ENCODE results near the gene IGLL5. TPM values are rescaled to one million over a fixed set of nuclear protein-coding genes. Genes with fewer than 3 reads are reported as not detected.

The IGLL5 gene
- total and polyA plus RNA-seq, 9 of the 15 experiments (the other 6 are each of a cell fraction or from before 2014, with no cell fraction given): not detected

DNA sequence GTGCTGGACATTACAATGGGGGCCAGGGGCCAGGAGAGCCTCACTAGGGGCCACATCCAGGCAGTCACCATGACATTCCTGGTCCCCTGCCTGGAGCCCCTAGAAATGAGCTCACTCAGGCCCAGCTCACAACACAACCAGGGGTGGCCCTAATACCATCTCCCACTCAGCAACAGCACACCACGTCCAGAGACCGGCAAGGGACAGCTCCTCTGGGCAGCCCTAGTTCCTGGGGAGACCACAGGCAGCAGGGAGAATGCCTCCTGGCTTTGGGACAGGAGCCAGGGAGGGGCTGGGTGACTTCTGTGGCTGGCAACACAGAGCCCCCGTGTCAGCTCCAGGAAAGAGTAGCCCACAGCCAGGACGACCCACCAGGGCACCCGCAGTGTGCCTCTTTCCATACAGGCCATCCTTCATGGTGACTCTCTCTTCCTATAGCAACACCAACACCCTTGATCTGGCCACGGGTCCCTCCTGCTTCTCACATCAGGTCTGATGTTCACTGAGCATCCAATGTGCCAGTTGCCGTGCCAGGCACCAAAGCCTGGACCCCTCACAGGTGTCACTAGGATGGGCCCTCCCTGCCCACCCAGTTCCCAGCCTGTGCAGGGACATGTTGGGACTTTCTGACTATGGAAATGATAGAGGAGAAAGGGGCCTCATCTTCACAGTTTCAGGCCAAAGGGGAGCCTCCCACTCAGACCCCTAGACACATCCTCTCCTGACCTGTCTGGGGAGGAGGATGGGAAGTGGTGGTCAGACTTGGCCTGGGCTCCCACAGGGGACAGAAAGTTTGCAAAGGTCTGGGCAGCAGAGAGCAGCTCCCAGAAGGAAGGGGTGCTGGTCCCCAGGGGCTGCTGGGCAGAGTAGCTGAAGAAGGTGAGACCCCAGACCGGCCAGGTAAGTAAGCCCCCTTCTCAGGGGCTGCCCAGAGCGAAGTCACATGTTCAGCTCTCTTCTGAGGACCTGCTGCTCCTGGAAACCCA, 43.2 kb downstream of the IGLL5 start (continued):
- TF ChIP-seq, protein P1, sequence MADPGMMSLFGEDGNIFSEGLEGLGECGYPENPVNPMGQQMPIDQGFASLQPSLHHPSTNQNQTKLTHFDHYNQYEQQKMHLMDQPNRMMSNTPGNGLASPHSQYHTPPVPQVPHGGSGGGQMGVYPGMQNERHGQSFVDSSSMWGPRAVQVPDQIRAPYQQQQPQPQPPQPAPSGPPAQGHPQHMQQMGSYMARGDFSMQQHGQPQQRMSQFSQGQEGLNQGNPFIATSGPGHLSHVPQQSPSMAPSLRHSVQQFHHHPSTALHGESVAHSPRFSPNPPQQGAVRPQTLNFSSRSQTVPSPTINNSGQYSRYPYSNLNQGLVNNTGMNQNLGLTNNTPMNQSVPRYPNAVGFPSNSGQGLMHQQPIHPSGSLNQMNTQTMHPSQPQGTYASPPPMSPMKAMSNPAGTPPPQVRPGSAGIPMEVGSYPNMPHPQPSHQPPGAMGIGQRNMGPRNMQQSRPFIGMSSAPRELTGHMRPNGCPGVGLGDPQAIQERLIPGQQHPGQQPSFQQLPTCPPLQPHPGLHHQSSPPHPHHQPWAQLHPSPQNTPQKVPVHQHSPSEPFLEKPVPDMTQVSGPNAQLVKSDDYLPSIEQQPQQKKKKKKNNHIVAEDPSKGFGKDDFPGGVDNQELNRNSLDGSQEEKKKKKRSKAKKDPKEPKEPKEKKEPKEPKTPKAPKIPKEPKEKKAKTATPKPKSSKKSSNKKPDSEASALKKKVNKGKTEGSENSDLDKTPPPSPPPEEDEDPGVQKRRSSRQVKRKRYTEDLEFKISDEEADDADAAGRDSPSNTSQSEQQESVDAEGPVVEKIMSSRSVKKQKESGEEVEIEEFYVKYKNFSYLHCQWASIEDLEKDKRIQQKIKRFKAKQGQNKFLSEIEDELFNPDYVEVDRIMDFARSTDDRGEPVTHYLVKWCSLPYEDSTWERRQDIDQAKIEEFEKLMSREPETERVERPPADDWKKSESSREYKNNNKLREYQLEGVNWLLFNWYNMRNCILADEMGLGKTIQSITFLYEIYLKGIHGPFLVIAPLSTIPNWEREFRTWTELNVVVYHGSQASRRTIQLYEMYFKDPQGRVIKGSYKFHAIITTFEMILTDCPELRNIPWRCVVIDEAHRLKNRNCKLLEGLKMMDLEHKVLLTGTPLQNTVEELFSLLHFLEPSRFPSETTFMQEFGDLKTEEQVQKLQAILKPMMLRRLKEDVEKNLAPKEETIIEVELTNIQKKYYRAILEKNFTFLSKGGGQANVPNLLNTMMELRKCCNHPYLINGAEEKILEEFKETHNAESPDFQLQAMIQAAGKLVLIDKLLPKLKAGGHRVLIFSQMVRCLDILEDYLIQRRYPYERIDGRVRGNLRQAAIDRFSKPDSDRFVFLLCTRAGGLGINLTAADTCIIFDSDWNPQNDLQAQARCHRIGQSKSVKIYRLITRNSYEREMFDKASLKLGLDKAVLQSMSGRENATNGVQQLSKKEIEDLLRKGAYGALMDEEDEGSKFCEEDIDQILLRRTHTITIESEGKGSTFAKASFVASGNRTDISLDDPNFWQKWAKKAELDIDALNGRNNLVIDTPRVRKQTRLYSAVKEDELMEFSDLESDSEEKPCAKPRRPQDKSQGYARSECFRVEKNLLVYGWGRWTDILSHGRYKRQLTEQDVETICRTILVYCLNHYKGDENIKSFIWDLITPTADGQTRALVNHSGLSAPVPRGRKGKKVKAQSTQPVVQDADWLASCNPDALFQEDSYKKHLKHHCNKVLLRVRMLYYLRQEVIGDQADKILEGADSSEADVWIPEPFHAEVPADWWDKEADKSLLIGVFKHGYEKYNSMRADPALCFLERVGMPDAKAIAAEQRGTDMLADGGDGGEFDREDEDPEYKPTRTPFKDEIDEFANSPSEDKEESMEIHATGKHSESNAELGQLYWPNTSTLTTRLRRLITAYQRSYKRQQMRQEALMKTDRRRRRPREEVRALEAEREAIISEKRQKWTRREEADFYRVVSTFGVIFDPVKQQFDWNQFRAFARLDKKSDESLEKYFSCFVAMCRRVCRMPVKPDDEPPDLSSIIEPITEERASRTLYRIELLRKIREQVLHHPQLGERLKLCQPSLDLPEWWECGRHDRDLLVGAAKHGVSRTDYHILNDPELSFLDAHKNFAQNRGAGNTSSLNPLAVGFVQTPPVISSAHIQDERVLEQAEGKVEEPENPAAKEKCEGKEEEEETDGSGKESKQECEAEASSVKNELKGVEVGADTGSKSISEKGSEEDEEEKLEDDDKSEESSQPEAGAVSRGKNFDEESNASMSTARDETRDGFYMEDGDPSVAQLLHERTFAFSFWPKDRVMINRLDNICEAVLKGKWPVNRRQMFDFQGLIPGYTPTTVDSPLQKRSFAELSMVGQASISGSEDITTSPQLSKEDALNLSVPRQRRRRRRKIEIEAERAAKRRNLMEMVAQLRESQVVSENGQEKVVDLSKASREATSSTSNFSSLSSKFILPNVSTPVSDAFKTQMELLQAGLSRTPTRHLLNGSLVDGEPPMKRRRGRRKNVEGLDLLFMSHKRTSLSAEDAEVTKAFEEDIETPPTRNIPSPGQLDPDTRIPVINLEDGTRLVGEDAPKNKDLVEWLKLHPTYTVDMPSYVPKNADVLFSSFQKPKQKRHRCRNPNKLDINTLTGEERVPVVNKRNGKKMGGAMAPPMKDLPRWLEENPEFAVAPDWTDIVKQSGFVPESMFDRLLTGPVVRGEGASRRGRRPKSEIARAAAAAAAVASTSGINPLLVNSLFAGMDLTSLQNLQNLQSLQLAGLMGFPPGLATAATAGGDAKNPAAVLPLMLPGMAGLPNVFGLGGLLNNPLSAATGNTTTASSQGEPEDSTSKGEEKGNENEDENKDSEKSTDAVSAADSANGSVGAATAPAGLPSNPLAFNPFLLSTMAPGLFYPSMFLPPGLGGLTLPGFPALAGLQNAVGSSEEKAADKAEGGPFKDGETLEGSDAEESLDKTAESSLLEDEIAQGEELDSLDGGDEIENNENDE (IDR thresholded peaks at IDR 0.05; ENCODE audit: low read depth, low read length): no peak
- TF ChIP-seq ZNF785 (CRISPR knock-in tag; IDR thresholded peaks at IDR 0.05) (no peak), PYGO2 (tag; IDR thresholded peaks at IDR 0.05) (no peak), ZNF354B (CRISPR knock-in tag; IDR thresholded peaks at IDR 0.05) (no peak), ARHGAP35 (IDR thresholded peaks at IDR 0.05; ENCODE audit: partially characterized antibody) (no peak), CBX5 (IDR thresholded peaks at IDR 0.05; ENCODE audit: borderline replicate concordance, low read depth) (no peak), POLR2H (tag; IDR thresholded peaks at IDR 0.05; ENCODE audit: low read depth) (no peak), ARID1B (IDR thresholded peaks at IDR 0.05) (no peak)
- TF ChIP-seq, protein P2, sequence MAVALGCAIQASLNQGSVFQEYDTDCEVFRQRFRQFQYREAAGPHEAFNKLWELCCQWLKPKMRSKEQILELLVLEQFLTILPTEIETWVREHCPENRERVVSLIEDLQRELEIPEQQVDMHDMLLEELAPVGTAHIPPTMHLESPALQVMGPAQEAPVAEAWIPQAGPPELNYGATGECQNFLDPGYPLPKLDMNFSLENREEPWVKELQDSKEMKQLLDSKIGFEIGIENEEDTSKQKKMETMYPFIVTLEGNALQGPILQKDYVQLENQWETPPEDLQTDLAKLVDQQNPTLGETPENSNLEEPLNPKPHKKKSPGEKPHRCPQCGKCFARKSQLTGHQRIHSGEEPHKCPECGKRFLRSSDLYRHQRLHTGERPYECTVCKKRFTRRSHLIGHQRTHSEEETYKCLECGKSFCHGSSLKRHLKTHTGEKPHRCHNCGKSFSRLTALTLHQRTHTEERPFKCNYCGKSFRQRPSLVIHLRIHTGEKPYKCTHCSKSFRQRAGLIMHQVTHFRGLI (CRISPR knock-in tag; IDR thresholded peaks at IDR 0.05): no peak
- TF ChIP-seq, protein P3, sequence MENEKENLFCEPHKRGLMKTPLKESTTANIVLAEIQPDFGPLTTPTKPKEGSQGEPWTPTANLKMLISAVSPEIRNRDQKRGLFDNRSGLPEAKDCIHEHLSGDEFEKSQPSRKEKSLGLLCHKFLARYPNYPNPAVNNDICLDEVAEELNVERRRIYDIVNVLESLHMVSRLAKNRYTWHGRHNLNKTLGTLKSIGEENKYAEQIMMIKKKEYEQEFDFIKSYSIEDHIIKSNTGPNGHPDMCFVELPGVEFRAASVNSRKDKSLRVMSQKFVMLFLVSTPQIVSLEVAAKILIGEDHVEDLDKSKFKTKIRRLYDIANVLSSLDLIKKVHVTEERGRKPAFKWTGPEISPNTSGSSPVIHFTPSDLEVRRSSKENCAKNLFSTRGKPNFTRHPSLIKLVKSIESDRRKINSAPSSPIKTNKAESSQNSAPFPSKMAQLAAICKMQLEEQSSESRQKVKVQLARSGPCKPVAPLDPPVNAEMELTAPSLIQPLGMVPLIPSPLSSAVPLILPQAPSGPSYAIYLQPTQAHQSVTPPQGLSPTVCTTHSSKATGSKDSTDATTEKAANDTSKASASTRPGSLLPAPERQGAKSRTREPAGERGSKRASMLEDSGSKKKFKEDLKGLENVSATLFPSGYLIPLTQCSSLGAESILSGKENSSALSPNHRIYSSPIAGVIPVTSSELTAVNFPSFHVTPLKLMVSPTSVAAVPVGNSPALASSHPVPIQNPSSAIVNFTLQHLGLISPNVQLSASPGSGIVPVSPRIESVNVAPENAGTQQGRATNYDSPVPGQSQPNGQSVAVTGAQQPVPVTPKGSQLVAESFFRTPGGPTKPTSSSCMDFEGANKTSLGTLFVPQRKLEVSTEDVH (IDR thresholded peaks at IDR 0.05; ENCODE audit: low read depth, partially characterized antibody): no peak

Data from K562 (cell line).